ENCODE measurements around the gene OMD. TPM values are rescaled to one million over a fixed set of nuclear protein-coding genes. Genes with fewer than 3 reads are reported as not detected.

OMD gene
- total and polyA plus RNA-seq, 9 of the 15 experiments (the other 6 are each of a cell fraction or from before 2014, with no cell fraction given): 0.21 TPM; not detected in 8

DNA sequence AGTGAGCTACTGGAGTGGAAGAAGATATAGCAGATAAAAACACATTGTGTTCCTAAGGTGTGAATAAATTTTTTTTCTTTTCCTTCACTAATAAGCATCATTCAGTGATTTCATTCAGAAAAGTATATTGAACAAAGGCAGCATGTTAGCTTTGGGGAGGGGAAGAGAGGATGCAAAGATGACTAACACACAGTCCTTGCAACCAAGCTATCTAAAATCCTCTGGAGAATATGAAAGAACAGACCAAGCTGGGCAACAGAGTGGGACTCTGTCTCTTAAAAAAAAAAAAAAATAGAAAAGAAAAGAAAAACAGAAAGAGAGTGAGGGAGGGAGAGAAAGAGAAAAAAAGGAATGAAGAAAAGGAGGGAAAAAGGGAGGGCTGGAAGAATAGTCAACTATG, 22.3 kb upstream of the OMD start (continued):
- TF ChIP-seq, protein P1, sequence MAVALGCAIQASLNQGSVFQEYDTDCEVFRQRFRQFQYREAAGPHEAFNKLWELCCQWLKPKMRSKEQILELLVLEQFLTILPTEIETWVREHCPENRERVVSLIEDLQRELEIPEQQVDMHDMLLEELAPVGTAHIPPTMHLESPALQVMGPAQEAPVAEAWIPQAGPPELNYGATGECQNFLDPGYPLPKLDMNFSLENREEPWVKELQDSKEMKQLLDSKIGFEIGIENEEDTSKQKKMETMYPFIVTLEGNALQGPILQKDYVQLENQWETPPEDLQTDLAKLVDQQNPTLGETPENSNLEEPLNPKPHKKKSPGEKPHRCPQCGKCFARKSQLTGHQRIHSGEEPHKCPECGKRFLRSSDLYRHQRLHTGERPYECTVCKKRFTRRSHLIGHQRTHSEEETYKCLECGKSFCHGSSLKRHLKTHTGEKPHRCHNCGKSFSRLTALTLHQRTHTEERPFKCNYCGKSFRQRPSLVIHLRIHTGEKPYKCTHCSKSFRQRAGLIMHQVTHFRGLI (CRISPR knock-in tag; IDR thresholded peaks at IDR 0.05): no peak

DNA sequence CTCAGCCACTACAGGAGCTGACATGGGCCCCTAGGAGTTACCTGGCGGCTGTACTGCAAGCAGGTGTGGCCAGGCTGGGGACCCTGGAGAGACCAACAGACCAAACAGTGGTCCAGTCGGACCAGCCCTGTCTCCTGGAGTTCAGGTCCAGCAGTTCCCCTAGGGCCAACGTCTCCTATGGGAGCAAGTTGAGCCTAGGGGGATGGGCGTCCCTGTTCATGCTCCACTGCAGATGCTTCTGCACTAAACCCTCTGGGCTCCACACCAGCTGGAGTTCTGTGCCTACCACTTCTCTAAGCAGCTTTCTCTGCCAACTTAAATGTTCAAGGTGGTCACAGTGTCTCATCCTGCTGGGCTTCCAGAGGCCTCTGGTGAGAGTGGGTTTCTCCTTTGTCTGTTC, 20.6 kb upstream of the OMD start:
- no peak for ATAC-seq
- 9% methylated on average over 4 of the region's 4 CpGs for WGBS (ENCODE audit: insufficient coverage, low coverage, missing lambda C conversion rate)
- Histone ChIP-seq H3K79me2 (ENCODE audit: control insufficient read depth, insufficient read depth, low read length) (no peaks in the 10 kb centered on the region), H3K9me1 (ENCODE audit: control insufficient read depth, insufficient read depth, low read length) (no peaks in the 10 kb centered on the region), H3K4me2 (ENCODE audit: insufficient read depth, low read length) (no peak overlapping the region), H3K27me3 (ENCODE audit: control insufficient read depth in 2 of 2, insufficient read depth in 2 of 2, low read length in 2 of 2) (no peaks in the 10 kb centered on the region), H3K4me1 (replicated peaks in 1 of 2; ENCODE audit: control insufficient read depth in 2 of 2, insufficient read depth in 2 of 2, low read length in 2 of 2) (no peaks in the 10 kb centered on the region), H3K27ac (ENCODE audit: extremely low read depth, low read depth, low read length) (no peak overlapping the region), H2AFZ (ENCODE audit: low read depth, low read length) (no peak overlapping the region), H4K20me1 (replicated peaks; ENCODE audit: control insufficient read depth, insufficient read depth, low read length) (no peaks in the 10 kb centered on the region), H3K36me3 (ENCODE audit: control insufficient read depth, insufficient read depth, low read length) (no peaks in the 10 kb centered on the region), H3K9ac (ENCODE audit: insufficient read depth in 1 of 2, low read depth in 2 of 2, low read length in 2 of 2) (no peak overlapping the region; a peak in 1 of 4 replicates), H3K4me3 (no peak overlapping the region), H3K9me3 (replicated peaks; ENCODE audit: control insufficient read depth, insufficient read depth, low read depth, low read length) (no peaks in the 10 kb centered on the region)
- no TSS peak for BruUV-seq (replicated peaks)
- FAIRE-seq: no peak
- ChIA-PET POLR2A (interaction anchor here (0.8 kb wide), 1 partner anchor 17 kb away, joined by 4 read pairs; no protein-coding TSS in a partner anchor), CTCF (ENCODE audit: low intra/inter-chr PET ratio) (no interaction called here)
- in situ Hi-C loops (cut with MboI) (no loop called here), intact Hi-C loops (cut with micrococcal nuclease) (no loop called here)
- no peak for DNase-seq (ENCODE audit: extremely low read depth in 1 of 4, low spot score in 3 of 4)
- no peak for TF ChIP-seq PURB (CRISPR knock-in tag; IDR thresholded peaks at IDR 0.05; ENCODE audit: low read depth)
- TF ChIP-seq, protein P2, sequence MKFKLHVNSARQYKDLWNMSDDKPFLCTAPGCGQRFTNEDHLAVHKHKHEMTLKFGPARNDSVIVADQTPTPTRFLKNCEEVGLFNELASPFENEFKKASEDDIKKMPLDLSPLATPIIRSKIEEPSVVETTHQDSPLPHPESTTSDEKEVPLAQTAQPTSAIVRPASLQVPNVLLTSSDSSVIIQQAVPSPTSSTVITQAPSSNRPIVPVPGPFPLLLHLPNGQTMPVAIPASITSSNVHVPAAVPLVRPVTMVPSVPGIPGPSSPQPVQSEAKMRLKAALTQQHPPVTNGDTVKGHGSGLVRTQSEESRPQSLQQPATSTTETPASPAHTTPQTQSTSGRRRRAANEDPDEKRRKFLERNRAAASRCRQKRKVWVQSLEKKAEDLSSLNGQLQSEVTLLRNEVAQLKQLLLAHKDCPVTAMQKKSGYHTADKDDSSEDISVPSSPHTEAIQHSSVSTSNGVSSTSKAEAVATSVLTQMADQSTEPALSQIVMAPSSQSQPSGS (CRISPR knock-in tag; IDR thresholded peaks at IDR 0.05): no peak
- TF ChIP-seq, protein P3, sequence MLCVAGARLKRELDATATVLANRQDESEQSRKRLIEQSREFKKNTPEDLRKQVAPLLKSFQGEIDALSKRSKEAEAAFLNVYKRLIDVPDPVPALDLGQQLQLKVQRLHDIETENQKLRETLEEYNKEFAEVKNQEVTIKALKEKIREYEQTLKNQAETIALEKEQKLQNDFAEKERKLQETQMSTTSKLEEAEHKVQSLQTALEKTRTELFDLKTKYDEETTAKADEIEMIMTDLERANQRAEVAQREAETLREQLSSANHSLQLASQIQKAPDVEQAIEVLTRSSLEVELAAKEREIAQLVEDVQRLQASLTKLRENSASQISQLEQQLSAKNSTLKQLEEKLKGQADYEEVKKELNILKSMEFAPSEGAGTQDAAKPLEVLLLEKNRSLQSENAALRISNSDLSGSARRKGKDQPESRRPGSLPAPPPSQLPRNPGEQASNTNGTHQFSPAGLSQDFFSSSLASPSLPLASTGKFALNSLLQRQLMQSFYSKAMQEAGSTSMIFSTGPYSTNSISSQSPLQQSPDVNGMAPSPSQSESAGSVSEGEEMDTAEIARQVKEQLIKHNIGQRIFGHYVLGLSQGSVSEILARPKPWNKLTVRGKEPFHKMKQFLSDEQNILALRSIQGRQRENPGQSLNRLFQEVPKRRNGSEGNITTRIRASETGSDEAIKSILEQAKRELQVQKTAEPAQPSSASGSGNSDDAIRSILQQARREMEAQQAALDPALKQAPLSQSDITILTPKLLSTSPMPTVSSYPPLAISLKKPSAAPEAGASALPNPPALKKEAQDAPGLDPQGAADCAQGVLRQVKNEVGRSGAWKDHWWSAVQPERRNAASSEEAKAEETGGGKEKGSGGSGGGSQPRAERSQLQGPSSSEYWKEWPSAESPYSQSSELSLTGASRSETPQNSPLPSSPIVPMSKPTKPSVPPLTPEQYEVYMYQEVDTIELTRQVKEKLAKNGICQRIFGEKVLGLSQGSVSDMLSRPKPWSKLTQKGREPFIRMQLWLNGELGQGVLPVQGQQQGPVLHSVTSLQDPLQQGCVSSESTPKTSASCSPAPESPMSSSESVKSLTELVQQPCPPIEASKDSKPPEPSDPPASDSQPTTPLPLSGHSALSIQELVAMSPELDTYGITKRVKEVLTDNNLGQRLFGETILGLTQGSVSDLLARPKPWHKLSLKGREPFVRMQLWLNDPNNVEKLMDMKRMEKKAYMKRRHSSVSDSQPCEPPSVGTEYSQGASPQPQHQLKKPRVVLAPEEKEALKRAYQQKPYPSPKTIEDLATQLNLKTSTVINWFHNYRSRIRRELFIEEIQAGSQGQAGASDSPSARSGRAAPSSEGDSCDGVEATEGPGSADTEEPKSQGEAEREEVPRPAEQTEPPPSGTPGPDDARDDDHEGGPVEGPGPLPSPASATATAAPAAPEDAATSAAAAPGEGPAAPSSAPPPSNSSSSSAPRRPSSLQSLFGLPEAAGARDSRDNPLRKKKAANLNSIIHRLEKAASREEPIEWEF (CRISPR knock-in tag; IDR thresholded peaks at IDR 0.05): no peak
- TF ChIP-seq, protein P4, sequence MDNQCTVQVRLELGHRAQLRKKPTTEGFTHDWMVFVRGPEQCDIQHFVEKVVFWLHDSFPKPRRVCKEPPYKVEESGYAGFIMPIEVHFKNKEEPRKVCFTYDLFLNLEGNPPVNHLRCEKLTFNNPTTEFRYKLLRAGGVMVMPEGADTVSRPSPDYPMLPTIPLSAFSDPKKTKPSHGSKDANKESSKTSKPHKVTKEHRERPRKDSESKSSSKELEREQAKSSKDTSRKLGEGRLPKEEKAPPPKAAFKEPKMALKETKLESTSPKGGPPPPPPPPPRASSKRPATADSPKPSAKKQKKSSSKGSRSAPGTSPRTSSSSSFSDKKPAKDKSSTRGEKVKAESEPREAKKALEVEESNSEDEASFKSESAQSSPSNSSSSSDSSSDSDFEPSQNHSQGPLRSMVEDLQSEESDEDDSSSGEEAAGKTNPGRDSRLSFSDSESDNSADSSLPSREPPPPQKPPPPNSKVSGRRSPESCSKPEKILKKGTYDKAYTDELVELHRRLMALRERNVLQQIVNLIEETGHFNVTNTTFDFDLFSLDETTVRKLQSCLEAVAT (IDR thresholded peaks at IDR 0.05): no peak
- no peak for TF ChIP-seq ZNF239 (CRISPR knock-in tag; IDR thresholded peaks at IDR 0.05)
- TF ChIP-seq ZBTB8A (IDR thresholded peaks at IDR 0.05; ENCODE audit: partially characterized antibody): no peak
- TF ChIP-seq SRF (CRISPR knock-in tag; IDR thresholded peaks at IDR 0.05): no peak
- TF ChIP-seq, protein P5, sequence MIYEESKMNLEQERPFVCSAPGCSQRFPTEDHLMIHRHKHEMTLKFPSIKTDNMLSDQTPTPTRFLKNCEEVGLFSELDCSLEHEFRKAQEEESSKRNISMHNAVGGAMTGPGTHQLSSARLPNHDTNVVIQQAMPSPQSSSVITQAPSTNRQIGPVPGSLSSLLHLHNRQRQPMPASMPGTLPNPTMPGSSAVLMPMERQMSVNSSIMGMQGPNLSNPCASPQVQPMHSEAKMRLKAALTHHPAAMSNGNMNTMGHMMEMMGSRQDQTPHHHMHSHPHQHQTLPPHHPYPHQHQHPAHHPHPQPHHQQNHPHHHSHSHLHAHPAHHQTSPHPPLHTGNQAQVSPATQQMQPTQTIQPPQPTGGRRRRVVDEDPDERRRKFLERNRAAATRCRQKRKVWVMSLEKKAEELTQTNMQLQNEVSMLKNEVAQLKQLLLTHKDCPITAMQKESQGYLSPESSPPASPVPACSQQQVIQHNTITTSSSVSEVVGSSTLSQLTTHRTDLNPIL (CRISPR knock-in tag; IDR thresholded peaks at IDR 0.05): no peak
